Adipocyte (in vitro differentiated cells): ENCODE measurements around the gene WDR27.

Experiments
- DNase-seq: peaks from one replicate; pipeline ENCODE4 v3.0.0-alpha.2; 2015; ENCODE audit warnings: low read depth
- H3K27me3 ChIP-seq: replicated peaks from 2 replicates; pipeline ENCODE4 v1.7.0; 2013; ENCODE audit warnings: mild to moderate bottlenecking, low read length, moderate library complexity; ENCODE audit not compliant: control insufficient read depth, insufficient read depth
- H3K36me3 ChIP-seq: 2 replicates; pipeline ENCODE4 v1.7.0; 2013; ENCODE audit warnings: low read length, mild to moderate bottlenecking, moderate library complexity; ENCODE audit not compliant: control insufficient read depth, insufficient read depth, severe bottlenecking
- H3K4me1 ChIP-seq: 2 replicates; pipeline ENCODE4 v1.7.0; 2013; ENCODE audit warnings: mild to moderate bottlenecking, low read length, moderate library complexity; ENCODE audit not compliant: control insufficient read depth, insufficient read depth
- H3K4me3 ChIP-seq: 2 replicates; pipeline ENCODE4 v1.7.0; 2013; ENCODE audit warnings: mild to moderate bottlenecking, low read length, moderate library complexity
- H3K9ac ChIP-seq: 2 replicates; pipeline ENCODE4 v1.7.0; 2013; ENCODE audit warnings: mild to moderate bottlenecking, low read length, moderate library complexity
- H3K9me3 ChIP-seq: 2 replicates; pipeline ENCODE4 v1.7.0; 2013; ENCODE audit warnings: mild to moderate bottlenecking, low read length, moderate library complexity; ENCODE audit not compliant: control insufficient read depth

Gene WDR27

DNA sequence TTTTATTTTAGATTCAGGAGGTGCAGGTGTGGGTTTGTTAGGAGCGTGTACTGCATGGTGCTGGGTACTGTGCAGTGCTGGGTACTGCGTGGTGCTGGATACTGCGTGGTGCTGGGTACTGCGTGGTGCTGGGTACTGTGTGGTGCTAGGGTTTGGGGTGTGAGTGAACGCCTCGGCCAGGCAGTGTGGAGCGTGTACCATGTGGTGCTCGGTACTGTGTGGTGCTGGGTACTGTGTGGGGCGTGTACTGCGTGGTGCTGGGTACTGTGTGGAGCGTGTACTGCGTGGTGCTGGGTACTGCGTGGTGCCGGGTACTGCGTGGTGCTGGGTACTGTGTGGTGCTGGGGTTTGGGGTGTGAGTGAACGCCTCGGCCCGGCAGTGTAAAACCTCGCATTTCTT is 62.9 kb downstream of the WDR27 start:
- H3K4me1 ChIP-seq, result no peaks in the 10 kb centered on the region
- no peak overlapping the region for H3K9ac ChIP-seq
- no peaks in the 10 kb centered on the region for H3K27me3 ChIP-seq
- H3K9me3 ChIP-seq, result no peaks in the 10 kb centered on the region
- H3K36me3 ChIP-seq, result peaks cover 11% of the 10 kb centered on the region
- DNase-seq, result no peak
- H3K4me3 ChIP-seq, result no peak overlapping the region

DNA sequence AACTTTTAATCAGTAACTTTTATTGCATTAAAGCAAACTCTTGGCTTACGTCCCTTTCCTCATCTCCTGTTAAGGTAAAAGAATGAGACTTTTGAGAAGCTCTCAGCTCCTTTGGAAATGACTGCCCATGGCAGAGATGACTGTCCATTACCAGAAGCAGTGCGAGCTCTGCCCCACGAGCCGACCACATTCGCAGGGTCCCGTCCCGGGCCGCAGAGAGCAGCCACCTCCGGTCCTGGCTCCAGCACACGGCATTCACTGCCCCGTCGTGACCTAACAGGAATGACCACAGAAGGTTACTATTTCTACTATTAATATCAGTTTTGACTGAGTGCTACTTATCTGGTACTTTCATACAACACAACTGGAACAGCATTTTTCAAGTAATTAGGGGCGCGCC is 63.4 kb downstream of the WDR27 start:
- H3K9me3 ChIP-seq, result no peaks in the 10 kb centered on the region
- no peak for DNase-seq
- H3K4me3 ChIP-seq, result no peak overlapping the region
- no peaks in the 10 kb centered on the region for H3K27me3 ChIP-seq
- H3K9ac ChIP-seq, result no peak overlapping the region
- no peaks in the 10 kb centered on the region for H3K4me1 ChIP-seq
- peaks cover 16% of the 10 kb centered on the region for H3K36me3 ChIP-seq

GRCh38 chr6:169635345-169635744 is 66.5 kb downstream of the WDR27 start:
- peaks cover 24% of the 10 kb centered on the region for H3K36me3 ChIP-seq
- DNase-seq, result no peak
- no peaks in the 10 kb centered on the region for H3K27me3 ChIP-seq
- H3K4me1 ChIP-seq, result no peaks in the 10 kb centered on the region
- no peaks in the 10 kb centered on the region for H3K9me3 ChIP-seq
- H3K9ac ChIP-seq, result no peak overlapping the region
- no peak overlapping the region for H3K4me3 ChIP-seq

GRCh38 chr6:169632841-169633240 is 69.0 kb downstream of the WDR27 start:
- Histone ChIP-seq H3K9me3 (no peaks in the 10 kb centered on the region), H3K4me1 (no peaks in the 10 kb centered on the region), H3K36me3 (peaks cover 30% of the 10 kb centered on the region), H3K4me3 (no peak overlapping the region), H3K9ac (no peak overlapping the region), H3K27me3 (no peaks in the 10 kb centered on the region)
- no peak for DNase-seq

GRCh38 chr6:169629256-169629655 is 72.6 kb downstream of the WDR27 start:
- DNase-seq, result no peak
- Histone ChIP-seq H3K9ac (no peak overlapping the region), H3K4me3 (no peak overlapping the region), H3K9me3 (no peaks in the 10 kb centered on the region), H3K27me3 (no peaks in the 10 kb centered on the region), H3K36me3 (peaks cover 41% of the 10 kb centered on the region), H3K4me1 (no peaks in the 10 kb centered on the region)

GRCh38 chr6:169627736-169628607 is 73.9 kb downstream of the WDR27 start:
- no peaks in the 10 kb centered on the region for H3K9me3 ChIP-seq
- no peaks in the 10 kb centered on the region for H3K27me3 ChIP-seq
- no peak overlapping the region for H3K4me3 ChIP-seq
- H3K4me1 ChIP-seq, result no peaks in the 10 kb centered on the region
- H3K36me3 ChIP-seq, result peaks cover 35% of the 10 kb centered on the region
- H3K9ac ChIP-seq, result no peak overlapping the region
- DNase-seq, result no peak

DNA sequence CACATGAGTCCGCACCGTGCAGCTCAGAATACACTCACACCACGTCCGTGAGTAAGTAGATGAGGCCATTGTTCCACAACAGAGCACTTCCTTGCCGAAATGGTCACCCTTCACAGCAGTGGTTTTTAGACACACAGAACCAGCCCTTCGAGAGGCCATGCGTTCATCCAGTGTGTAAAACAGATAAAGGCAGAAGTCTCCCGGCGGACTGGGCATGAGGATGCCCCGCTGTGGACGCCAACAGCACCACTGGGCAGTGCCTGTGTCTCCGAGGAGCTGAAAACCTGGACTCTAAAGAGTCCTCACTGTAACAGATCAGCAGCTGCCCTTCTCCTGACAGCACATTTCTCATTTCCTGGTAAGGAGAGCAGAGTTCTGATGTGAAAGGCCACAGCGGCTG is 75.2 kb downstream of the WDR27 start:
- Histone ChIP-seq H3K9me3 (no peaks in the 10 kb centered on the region), H3K4me1 (no peaks in the 10 kb centered on the region), H3K27me3 (no peaks in the 10 kb centered on the region), H3K9ac (no peak overlapping the region), H3K4me3 (no peak overlapping the region), H3K36me3 (peaks cover 30% of the 10 kb centered on the region)
- DNase-seq, result no peak

DNA sequence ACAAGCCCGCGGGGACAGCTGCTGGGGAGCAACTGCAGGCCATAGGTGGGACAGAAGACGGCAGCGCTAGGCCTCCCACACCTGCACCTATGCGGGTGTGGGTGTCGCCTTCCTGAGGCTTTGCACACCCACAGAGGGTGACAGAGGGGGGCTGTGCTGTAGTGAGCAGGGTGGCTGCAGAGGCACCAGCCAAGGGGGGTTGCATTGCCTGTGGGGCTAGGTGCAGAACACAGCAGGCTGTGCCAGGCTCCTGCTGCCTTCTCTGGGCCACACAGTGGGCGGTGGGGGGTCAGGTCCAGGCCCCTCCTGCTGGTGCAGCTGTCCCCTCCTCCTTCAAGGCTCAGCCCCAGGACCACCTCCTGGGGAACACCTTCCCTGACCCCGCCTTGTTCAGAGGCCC is 75.7 kb downstream of the WDR27 start:
- Histone ChIP-seq H3K4me3 (no peak overlapping the region), H3K4me1 (no peaks in the 10 kb centered on the region), H3K27me3 (no peaks in the 10 kb centered on the region), H3K36me3 (peaks cover 30% of the 10 kb centered on the region), H3K9me3 (no peaks in the 10 kb centered on the region), H3K9ac (no peak overlapping the region)
- DNase-seq, result no peak

DNA sequence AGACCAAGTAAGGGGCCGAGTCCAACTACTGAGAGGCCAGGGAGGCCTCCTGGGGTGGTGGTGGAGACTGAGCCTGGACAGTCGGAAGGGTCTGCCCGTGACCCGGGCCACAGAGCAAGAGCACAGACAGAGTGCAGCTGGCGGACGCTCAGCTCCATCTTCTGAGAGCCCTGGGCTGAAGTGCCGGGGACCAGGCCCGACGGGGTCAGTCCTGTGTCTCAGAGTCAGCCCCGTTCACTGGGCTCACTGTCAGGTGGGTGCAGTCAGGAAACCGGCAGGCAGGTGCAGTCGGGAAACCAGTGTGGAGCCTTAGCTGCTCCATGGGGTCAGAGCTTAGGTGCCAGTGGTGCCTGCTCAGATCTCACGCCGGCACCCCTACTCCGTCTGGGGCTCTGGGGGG is 76.5 kb downstream of the WDR27 start:
- H3K4me3 ChIP-seq, result no peak overlapping the region
- no peak overlapping the region for H3K9ac ChIP-seq
- no peaks in the 10 kb centered on the region for H3K4me1 ChIP-seq
- peaks cover 30% of the 10 kb centered on the region for H3K36me3 ChIP-seq
- DNase-seq, result no peak
- H3K9me3 ChIP-seq, result no peaks in the 10 kb centered on the region
- no peaks in the 10 kb centered on the region for H3K27me3 ChIP-seq

- H3K9ac ChIP-seq, result no peak overlapping the region
- no peaks in the 10 kb centered on the region for H3K9me3 ChIP-seq
- no peaks in the 10 kb centered on the region for H3K27me3 ChIP-seq
- peaks cover 4% of the 10 kb centered on the region for H3K4me1 ChIP-seq
- H3K36me3 ChIP-seq, result peaks cover 30% of the 10 kb centered on the region
- no peak overlapping the region for H3K4me3 ChIP-seq
- no peak for DNase-seq
Measured at GRCh38 chr6:169624785-169625184, 77.0 kb downstream of the WDR27 start.

GRCh38 chr6:169623975-169624374 is 77.9 kb downstream of the WDR27 start:
- Histone ChIP-seq H3K36me3 (peaks cover 30% of the 10 kb centered on the region), H3K9ac (no peak overlapping the region), H3K9me3 (no peaks in the 10 kb centered on the region), H3K27me3 (no peaks in the 10 kb centered on the region), H3K4me1 (peaks cover 12% of the 10 kb centered on the region), H3K4me3 (no peak overlapping the region)
- no peak for DNase-seq

DNA sequence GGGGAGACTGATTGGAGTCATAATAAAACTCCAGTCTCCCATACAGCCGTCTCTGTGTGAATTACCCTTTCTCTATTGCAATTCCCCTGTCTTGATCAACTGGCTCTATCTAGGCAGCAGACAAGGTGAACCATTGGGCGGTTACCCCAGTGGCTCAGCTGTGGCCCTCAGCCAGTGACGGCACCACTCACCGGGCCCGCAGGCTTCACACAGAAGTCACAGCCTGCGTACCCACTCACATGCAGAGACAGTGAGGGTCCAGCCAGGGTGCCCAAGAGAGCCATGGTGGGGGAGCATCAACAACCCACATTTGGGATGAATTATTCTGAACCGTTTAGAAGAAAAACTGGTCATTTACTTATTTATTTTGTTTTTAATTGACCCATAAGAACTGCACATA is 78.5 kb downstream of the WDR27 start:
- no peak overlapping the region for H3K4me3 ChIP-seq
- H3K4me1 ChIP-seq, result peaks cover 19% of the 10 kb centered on the region
- H3K27me3 ChIP-seq, result no peaks in the 10 kb centered on the region
- H3K36me3 ChIP-seq, result peaks cover 26% of the 10 kb centered on the region
- no peaks in the 10 kb centered on the region for H3K9me3 ChIP-seq
- no peak for DNase-seq
- no peak overlapping the region for H3K9ac ChIP-seq
